Erythroblast (primary cell): ENCODE measurements around the gene TMEM114.

Experiments used
- DNase-seq, 2 experiments: peaks; one replicate each; lab custom pipeline; 2025; lab: John Stamatoyannopoulos, UW
- GATA1 ChIP-seq: IDR thresholded peaks from 2 replicates; pipeline ENCODE4 v1.6.1; 2011; ENCODE audit warnings: low read depth, mild to moderate bottlenecking, control low read depth, low read length, moderate library complexity
- POLR2A ChIP-seq: IDR thresholded peaks from 2 replicates; pipeline ENCODE4 v1.6.1; 2011; ENCODE audit warnings: mild to moderate bottlenecking, low read length

TMEM114 gene

GRCh38 chr16:8590811-8591210, 500 bp upstream of the TMEM114 start:
- TF ChIP-seq GATA1 (no peak), POLR2A (no peak)
- DNase-seq, result no peak

- no peak for TF ChIP-seq GATA1
- no peak for TF ChIP-seq POLR2A
- no peak for DNase-seq
These were observed 1.0 kb downstream of the TMEM114 start for GRCh38 chr16:8589057-8589899.

- DNase-seq, result no peak
- TF ChIP-seq POLR2A (no peak), GATA1 (no peak)
These were observed 1.6 kb downstream of the TMEM114 start for GRCh38 chr16:8588682-8589056.

DNA sequence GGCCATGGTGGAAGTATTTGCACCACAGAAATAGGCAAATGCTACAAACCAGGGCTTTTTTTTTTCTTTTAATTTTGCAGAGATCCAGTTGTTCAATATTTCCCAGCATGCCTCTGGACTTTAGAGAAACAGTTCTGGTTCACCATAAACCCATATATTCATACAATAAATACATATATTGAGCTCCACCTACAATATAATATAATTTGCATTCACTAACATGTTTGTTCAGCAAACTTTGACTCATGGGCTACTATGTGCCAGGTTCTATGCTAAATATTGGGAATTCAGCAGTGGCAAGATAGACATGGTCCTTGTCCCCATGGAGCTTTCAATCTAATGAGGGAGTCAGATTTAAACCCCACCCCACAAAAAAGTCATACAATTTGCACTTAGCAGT, 3.2 kb downstream of the TMEM114 start:
- no peak for DNase-seq
- no peak for TF ChIP-seq GATA1
- no peak for TF ChIP-seq POLR2A

- no peak for DNase-seq
- TF ChIP-seq GATA1, result no peak
- no peak for TF ChIP-seq POLR2A
These were observed 4.5 kb downstream of the TMEM114 start for GRCh38 chr16:8585857-8586256.

GRCh38 chr16:8585041-8585440, 5.3 kb downstream of the TMEM114 start:
- TF ChIP-seq GATA1 (no peak), POLR2A (no peak)
- no peak for DNase-seq

DNA sequence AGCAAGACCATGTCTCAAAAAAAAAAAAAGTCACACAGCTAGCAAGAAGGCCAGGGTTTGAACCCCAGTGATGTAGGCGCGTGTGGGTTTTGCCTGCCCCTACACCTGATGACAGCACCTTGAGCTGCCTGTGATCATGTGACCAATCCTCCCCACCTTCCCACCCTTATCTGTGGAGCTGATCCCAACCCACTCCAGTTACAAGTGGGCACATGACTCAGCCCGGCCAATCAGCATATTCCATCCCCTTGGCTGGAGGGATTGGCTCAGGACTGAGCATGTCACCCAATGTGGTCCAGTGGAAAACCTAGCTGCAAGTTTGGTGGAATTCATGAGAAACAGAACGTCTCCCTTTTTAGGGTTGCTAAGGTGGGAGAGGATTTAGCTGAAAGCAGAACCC, 6.6 kb downstream of the TMEM114 start:
- DNase-seq, result no peak
- TF ChIP-seq POLR2A, result no peak
- TF ChIP-seq GATA1, result no peak

DNA sequence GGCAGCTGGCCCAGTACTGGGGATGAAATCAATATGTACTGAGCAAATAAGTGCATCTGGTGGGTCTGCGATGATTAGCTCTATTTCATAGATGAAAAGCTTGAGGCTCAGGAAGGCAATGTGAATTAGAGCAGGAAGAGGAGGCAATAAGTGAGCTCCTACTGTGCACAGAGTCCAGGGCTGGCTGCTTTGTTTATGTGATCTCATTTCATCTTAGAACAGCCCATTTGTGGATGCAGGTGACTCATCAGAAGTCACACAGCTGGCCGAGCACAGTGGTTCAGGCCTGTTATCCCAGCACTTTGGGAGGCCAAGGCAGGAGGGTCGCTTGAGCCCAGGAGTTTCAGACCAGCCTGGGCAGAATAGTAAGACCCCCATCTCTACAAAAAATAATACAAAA, 7.1 kb downstream of the TMEM114 start:
- TF ChIP-seq GATA1 (no peak), POLR2A (no peak)
- DNase-seq, result no peak

- no peak for TF ChIP-seq GATA1
- no peak for TF ChIP-seq POLR2A
- DNase-seq, result no peak
These were observed 8.3 kb downstream of the TMEM114 start for GRCh38 chr16:8581831-8582580.

DNA sequence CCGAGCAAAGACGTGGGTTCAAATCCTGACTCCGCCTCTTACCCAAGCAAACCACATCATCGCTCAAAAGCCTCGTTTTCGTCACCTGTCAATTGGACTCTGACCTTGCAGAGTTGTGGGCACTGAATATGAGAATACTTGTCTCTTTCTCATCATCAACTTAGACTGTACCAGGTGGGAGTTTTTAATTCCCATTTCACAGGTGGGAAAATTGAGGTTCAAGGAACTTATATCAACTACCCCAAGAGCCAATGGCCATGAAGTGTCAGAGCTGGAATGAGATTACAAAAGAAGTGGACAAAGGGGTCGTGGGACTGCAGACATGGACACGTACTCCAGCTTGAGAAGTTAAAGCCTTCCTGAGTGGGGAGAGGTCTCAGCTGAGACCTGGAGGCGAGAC, 10.8 kb downstream of the TMEM114 start:
- no peak for DNase-seq
- TF ChIP-seq GATA1 (no peak), POLR2A (no peak)

- TF ChIP-seq POLR2A (no peak), GATA1 (no peak)
- DNase-seq, result no peak
These were observed 12.5 kb downstream of the TMEM114 start for GRCh38 chr16:8577678-8578304.

DNA sequence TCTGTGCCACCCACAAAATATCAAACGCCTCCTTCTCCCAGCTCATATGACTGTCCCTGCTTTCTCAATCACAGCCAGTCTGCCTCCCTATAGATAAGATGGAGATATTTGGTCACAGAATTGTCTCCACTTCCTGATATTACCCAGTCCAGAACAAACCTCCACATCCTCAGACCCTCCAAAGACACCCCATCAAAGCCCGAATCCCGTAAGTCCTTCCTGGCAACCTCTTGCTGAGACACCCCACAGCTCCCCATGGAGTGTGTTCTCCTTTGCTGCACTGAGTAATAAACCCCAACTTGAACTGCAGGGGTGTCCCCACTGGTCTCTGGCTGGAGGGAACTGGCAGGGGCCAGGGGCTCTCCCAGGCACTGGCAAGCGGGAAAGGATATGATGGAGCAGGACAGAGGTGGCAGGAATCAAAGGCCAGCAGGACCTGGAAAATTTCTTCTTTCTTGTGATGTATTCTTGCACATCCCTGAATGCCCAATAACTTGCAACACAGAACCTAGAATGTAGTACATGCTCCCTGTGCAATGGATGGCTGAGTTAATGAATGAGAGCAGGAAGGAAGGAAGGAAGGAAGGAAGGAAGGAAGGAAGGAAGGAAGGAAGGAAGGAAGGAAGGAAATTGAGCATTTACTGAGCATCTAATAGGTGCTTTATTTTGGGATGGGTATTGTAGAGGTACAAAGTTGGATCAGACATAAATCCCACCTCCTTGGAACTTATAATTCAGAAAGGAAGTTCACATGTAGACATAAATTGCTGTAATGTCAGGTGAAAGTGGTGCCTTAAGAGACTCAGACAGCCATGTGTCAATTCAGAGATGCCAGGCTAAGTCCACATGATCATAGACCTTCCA, 13.9 kb downstream of the TMEM114 start:
- TF ChIP-seq GATA1 (no peak), POLR2A (no peak)
- no peak for DNase-seq

GRCh38 chr16:8575399-8575798, 14.9 kb downstream of the TMEM114 start:
- TF ChIP-seq POLR2A, result no peak
- no peak for TF ChIP-seq GATA1
- no peak for DNase-seq
